ENCODE data around the gene C8G.

The C8G gene

DNA sequence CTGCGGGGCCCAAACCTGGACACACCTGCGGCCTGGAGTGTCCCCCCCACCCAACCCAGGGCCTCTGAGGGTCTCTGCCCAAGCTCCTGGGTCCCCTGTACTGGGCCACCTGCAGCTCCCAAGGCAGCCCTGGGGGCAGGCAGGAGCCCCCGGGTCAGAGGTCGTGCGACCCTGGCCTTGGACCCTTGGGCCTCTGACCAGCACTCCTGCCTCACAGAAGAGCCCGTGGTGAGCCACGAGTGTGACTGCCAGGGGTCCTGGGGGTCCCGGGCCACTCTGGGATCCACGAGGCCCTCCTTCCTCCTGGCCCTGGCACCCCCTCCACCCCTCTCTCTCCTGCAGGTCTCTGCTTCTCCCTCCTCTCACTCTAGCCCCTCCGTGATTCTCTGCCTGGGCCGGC lies 27.3 kb downstream of the C8G start:
- no peak for DNase-seq

DNA sequence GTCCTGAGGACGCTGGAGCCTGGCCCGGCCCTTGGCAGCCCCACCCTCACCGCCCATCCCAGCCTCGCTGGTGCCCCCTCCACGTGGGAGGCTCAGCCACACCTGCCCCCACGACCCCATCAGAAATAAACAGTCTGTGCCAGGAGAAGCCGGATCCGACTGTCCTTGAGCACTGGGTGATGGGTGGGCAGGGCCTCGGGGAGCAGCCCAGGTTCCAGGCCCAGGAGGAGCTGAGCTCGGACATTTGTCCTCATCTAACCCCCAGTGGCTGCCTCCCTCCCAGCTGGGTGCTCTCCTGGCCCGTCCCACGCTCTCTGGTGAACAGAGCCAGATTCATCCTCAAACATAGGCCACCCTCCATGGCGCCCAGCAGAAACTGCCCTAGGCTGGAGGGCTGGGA lies 27.7 kb downstream of the C8G start:
- DNase-seq, result no peak

DNA sequence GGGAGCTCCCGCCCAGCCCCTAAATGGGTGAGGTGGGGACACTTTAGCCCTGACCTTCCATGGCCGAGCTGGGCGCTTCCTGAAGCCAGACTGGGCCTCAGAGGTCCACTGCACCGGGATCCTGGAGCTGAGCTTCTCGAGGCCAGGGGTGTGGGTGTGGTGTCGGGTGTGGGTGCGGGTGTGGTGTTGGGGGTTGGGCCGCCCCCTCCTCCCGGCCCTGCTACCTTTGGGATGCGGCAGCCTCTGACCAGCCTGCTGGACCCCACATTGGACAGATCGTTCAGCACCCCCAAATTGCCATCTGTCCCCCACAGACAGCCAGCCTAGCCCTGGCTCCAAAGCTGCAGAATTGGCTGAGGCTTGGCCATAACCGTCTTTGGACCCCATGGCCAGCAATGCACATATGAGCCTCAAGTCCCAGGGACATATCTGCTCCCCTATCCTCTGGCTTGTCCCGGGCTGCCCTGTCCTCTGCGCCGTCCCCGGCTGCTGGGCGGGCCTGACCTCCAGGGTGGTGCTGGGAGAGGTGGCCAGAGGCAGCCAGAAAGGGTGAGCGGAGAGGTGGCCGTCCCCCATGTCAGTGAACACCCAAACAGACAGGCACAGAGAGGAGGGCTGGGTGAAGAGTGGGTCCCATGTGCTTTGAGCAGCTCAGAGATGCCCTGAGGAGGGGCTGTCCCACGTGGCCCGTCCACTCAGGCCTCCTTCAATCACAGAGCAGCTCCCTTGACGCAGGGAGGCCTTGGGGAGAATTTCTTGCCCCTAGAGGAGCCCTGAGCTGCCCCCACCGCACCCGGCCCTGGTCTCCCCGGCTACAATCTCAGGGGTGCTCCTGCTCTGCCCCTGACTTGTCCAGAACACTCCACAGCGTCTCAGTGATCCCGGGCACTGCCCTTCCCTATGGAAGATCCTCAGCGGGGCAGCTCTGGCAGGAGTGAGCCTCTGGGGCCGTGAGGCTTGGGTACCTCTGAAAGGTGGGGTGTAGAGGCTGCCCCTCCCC lies 28.9 kb downstream of the C8G start:
- no peak for DNase-seq

DNA sequence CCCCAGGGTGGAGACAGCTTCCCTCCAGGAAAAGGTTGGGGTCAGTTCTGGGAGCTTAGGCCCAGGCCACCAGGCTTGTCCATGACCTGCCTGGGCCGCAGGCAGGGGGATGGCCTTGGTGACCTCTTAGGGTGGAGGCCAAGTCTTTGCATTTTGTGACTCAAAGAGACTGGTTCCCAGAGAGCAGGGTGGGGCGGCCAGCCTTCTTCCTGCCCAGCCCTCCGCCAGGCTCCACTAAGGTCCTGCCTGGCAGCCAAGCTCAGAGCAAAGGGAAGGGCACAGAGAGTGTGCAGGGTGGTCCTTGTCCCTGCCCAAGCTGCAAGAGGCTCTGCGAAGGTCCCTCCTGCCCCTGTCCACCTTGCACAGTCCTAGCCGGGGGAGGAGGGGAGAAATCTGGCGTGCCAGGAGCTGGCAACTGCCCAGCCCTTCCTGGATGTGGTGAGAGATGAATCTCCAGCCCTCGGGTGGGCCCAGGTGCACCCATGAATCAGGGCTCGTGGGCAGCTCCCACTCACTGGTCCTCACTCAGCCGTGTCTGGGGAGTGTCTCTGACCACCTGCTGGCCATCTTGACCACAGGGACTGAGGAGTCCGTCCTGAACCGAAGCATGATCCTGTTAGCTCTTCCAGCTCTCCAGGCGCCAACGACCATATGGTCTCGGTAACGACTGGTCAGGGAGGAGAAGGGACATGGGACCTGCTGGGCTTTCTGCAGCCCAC lies 29.9 kb downstream of the C8G start:
- no peak for DNase-seq

DNA sequence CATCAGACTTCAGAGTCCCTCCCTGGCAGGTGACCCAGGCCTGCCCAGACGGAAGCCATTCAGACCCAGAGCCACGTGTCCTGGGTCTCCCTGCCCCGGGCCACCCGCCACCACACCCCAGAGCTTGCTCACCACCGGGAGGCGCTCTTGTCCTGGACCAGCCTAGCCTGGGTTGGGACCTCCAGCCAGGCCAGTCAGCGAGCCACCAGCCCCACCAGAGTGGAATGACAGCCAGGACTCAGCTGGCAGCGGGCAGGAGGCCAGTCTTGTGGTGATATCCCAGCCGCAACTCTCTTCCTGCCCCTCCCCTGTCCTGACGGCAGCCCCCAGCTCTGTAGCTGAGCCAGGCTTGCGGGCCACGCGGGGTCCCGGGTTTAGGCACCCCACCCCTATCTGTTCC lies 30.6 kb downstream of the C8G start:
- no peak for DNase-seq

GRCh38 chr9:136977223-136977622 lies 32.2 kb downstream of the C8G start, which contains the start of gene PTGDS:
TSS of gene PTGDS (plus strand) at chr9:136977504. CDS start at chr9:136977579, 75 bp downstream.
- no peak for DNase-seq

DNA sequence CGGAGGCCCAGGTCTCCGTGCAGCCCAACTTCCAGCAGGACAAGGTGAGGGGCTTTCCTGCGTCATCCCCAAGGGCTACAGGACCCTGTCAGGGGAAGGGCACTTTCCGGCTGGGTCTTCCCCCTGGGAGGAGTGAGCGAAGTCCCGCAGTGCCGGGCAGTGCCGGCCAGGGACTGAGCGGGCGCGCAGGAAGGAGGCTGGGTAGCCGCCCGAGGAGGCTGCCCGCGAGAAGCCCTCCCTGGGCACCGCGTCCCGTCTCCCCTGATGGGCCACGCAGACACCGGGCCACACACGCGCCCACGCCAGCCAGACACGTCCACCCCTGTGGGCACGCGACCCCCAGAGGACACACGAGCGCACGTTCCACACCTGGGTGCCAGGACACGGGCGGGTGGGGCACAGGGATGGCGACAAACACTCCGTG lies 32.6 kb downstream of the C8G start:
- DNase-seq, result no peak

GRCh38 chr9:136978073-136978864 lies 33.2 kb downstream of the C8G start:
- peak; percentile 52 for DNase-seq

DNA sequence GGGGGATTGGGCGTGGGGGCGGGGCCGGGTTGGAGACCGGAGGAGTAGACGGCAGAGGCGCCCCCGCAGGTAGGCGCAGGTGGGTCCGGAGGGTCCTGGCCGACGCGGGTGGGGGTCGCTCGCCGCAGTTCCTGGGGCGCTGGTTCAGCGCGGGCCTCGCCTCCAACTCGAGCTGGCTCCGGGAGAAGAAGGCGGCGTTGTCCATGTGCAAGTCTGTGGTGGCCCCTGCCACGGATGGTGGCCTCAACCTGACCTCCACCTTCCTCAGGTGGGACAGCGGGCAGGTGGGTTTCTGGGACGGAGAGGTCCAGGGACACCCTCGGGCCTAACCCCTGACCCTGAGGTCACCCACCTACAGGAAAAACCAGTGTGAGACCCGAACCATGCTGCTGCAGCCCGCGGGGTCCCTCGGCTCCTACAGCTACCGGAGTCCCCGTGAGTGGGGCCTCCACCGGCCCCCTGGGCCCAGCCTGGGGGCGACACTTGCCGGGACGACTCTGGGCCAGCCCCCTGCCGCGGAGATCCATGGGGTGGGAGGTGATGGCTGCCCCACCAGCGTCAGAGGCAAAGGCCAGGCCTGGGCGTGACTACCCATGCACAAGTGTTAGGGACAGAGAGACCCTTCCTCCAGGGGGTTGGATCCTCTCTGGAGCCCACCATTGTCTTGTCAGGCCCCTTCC lies 34.0 kb downstream of the C8G start:
- DNase-seq, result no peak

- DNase-seq, result no peak
Measured at GRCh38 chr9:136979769-136980587, 34.9 kb downstream of the C8G start.

DNA sequence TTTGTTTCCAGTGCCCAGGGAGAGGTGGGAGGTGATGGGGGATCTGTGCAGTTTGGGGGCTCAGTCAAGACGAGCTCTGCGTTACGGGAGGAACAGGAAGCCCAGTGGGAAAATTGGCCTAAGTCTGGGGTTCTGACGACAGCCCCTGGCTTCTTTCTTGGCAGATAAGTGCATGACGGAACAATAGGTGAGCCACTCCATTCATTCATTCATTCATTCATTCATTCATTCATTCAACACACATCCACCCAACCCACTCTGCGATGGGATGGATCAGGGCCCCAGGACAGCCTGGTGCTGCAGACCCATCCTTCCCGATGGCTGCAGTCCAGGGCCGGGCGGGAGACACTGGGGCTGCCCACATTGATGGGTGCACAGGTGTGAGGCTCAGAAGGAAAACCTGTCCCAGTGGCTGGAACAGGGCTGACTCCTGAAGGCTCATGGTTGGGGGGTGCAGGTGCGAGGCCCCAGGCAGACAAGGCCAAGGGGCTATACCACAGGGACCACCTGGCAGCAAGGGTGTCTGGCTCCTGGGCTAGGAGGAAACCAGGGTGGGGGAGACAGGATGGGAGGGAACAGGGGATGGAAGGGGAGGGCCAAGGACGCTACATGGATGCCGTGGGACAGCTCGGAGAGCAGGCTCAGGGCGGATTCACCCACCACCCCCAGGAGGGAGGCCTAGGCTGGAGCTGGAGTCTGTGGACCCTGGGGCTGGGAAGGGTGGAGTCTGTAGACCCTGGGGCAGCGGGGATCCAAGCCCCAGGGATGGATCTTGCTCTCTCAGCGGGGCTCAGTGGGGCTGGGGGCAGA lies 35.8 kb downstream of the C8G start:
- no peak for DNase-seq

GRCh38 chr9:136981588-136982231 lies 36.7 kb downstream of the C8G start:
- DNase-seq, result no peak

DNA sequence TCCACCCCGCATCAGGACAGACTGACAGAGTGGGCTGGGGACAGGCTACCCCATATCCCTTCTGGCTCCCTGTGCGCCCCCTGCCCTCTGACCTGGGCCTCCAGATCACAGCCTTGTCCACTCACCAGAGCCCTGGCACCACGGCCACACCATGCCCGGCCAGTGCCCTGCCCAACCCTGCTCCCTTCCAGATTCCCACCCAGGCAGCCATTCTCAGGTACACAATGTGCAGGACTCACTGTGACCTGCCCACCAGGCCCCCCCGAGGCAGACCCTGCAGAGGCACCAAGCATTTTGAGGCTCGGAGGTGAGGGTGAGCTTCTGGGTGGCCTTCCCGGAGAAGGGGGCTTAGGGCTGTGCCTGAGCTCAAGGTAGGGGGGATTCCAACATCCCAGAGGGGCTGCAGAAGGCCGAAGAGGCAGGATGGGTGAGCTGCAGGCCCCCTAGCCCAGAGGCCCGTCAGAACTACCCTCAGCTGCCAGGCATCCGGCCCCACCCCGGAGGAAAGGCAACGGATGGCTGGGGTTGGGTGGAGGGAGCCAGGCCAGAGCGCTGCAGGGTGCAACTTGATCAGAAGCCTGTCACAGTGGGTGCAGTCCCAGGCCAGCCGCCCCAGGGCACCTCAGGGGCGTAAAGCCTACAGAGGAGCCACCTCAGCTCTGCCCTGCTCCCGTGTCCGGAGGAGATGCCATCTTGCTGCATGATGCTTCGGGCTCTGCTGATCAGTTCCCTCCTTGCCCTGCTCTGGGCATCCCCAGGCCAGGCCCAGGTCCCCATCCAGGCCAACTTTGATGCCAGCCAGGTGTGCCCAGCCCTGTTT lies 37.4 kb downstream of the C8G start, which contains the start of gene LCNL1:
LCNL1 (plus strand) TSS at position 762 of the 820 bp plus-strand sequence. CDS start 594 bp downstream, outside the sequence.
- DNase-seq, result no peak

DNA sequence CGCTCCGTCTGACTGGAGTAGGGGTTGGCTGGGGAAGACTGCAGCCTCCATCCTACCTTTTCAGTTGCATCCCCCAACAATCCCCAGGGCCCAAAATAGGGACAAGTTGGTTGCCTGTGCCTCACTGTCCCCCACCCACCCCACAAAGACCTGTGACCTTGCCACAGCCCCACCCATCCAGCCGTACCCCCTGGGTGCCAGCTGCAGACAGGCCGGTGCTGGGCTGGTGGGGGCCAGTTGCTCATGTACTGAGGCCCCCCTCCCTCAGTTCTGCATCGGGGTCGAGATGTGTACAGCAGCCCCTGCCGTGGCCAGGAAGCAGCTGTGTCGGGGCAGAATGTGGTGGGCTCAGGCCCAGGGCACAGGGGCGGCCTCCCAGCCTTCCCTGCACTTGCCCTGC lies 38.1 kb downstream of the C8G start:
- DNase-seq, result no peak

DNA sequence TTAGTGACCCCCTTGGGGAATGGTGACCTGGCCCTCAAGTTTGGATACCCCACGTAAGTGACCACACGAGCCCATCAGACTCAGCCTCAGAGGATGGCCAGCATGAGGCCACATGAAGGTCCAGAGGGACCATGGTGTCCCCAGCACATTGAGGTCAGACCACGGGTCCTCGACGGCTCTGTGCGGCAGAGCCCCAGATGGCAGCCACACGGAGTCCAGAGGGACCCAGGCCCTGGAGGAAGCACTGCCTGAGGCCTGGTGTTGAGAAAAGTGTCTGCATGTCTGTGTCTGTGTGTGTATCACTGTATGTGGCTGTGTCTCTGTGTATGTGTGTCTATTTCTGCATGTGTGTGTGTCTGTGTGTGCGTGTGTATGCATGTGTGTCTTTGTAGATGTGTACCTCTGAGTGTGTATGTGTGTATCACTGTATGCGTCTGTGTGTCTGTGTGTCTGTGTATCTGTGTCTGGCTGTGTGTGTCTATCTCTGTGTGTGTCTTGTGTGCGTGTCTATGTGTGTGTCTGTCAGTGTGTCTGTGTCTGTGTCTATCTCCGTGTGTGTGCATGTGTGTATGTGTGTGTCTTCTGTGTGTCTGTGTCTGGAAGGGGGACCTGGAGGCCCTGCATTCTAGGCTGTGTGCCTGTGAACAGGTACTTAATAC lies 38.7 kb downstream of the C8G start:
- DNase-seq, result no peak

- DNase-seq, result no peak
Measured at GRCh38 chr9:136984464-136985026, 39.5 kb downstream of the C8G start.

DNA sequence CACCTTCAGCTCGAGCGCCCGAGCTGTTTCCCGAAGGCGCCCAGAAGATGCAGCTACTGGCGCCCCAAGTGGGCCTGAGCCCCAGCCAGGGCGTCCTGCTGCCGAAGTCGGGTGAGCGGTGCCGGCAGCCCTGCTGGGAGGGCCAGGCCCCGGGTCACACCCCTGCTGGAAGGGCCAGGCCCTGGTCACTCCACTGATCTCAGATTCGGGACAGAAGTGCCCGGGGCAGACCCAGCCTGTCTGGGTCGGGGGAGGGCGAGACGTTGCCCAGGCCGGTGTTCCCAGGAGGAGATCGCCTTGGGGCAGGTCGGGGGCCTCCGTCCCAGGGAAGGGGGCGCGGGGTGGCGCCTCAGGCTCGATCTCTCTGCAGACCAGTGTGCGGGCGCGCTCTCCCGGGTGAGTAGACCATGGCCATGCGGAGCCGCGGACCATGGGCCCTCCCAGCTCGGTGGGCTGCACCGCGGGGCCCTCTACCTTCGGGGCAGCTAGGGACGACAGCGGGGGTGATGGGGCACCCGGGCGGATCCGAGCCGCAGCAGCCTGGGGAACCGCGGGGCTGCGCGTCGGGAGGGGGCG lies 40.1 kb downstream of the C8G start:
- DNase-seq, result no peak

DNA sequence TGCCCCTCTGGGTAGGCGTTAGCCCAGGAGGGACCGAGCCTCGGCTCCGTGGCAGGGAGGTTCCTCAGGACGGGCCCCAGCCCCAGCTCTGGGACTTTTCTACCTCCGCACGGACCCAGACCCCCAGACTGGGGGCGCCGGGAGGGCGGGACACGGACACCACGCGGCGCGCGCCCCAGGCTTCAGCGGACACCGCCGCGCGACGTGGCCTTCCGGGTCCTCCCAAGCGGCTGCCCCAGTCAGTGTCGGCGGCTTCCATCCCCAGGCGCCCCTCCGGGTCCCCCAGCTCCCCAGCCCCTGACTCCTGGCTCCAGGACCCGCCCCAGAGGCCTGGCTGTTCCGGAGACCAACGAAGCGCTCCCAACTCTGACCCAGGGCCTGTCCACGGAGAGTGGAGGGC lies 40.8 kb downstream of the C8G start:
- no peak for DNase-seq
